ENCODE results near the gene ZNF689. TPM values are rescaled to one million over a fixed set of nuclear protein-coding genes. Genes with fewer than 3 reads are reported as not detected.

The ZNF689 gene
- polyA plus RNA-seq, 4 donors = 5.7 to 8.9 (median 7.0) TPM

Other genes with a start within 250 kb of the ZNF689 start
- 10 to 100 TPM; 30.8 to 46.1 (median 41.9) TPM for gene TBC1D10B, start 239.9 kb downstream of the ZNF689 start, polyA plus RNA-seq
- gene MYL11, start 235.6 kb downstream of the ZNF689 start, polyA plus RNA-seq = 10 to 100 TPM in 1 of 4 donors, 1 to 10 TPM in 1, under 1 TPM in 1, not detected in 1; 0.82 to 26.3 (median 1.9) TPM
- gene SEPTIN1, start 227.8 kb downstream of the ZNF689 start, polyA plus RNA-seq = 10 to 100 TPM in 1 of 4 donors, 1 to 10 TPM in 3; 4.8 to 21.1 (median 6.4) TPM
- 1 to 10 TPM; 1.6 to 7.0 (median 3.9) TPM for gene ZNF48, start 215.0 kb downstream of the ZNF689 start, polyA plus RNA-seq
- 1 to 10 TPM; 2.5 to 5.3 (median 3.6) TPM for gene ZNF771, start 202.8 kb downstream of the ZNF689 start, polyA plus RNA-seq
- 100 to 1,000 TPM in 1 of 4 donors, 10 to 100 TPM in 3; 42.4 to 116 (median 58.9) TPM for gene DCTPP1, start 180.4 kb downstream of the ZNF689 start, polyA plus RNA-seq
- gene SEPHS2, start 164.5 kb downstream of the ZNF689 start, polyA plus RNA-seq = 100 to 1,000 TPM in 3 of 4 donors, 10 to 100 TPM in 1; 76.9 to 349 (median 175) TPM
- gene ITGAL, start 137.6 kb downstream of the ZNF689 start, polyA plus RNA-seq = 1 to 10 TPM; 1.1 to 4.1 (median 2.6) TPM
- gene ZNF768, start 83.8 kb downstream of the ZNF689 start, polyA plus RNA-seq = 10 to 100 TPM; 42.7 to 71.6 (median 52.6) TPM
- 10 to 100 TPM in 1 of 4 donors, 1 to 10 TPM in 3; 7.6 to 10.6 (median 8.8) TPM for gene ZNF747, start 75.5 kb downstream of the ZNF689 start, polyA plus RNA-seq
- gene ZNF764, start 52.0 kb downstream of the ZNF689 start, polyA plus RNA-seq = 10 to 100 TPM in 1 of 4 donors, 1 to 10 TPM in 3; 5.4 to 23.0 (median 6.2) TPM
- 10 to 100 TPM; 14.9 to 46.7 (median 24.4) TPM for gene ZNF688, start 38.7 kb downstream of the ZNF689 start, polyA plus RNA-seq
- 10 to 100 TPM in 1 of 4 donors, 1 to 10 TPM in 3; 1.9 to 20.4 (median 4.1) TPM for gene ZNF785, start 24.7 kb downstream of the ZNF689 start, polyA plus RNA-seq
- 100 to 1,000 TPM in 2 of 4 donors, 10 to 100 TPM in 2; 32.1 to 131 (median 82.5) TPM for gene PRR14, start 40.6 kb upstream of the ZNF689 start, polyA plus RNA-seq
- gene FBRS, start 48.0 kb upstream of the ZNF689 start, polyA plus RNA-seq = 10 to 100 TPM; 36.2 to 94.6 (median 47.6) TPM
- gene SRCAP, start 88.8 kb upstream of the ZNF689 start, polyA plus RNA-seq = 10 to 100 TPM in 2 of 4 donors, 1 to 10 TPM in 2; 1.6 to 36.8 (median 13.7) TPM
- gene PHKG2, start 138.0 kb upstream of the ZNF689 start, polyA plus RNA-seq = 10 to 100 TPM; 31.2 to 46.5 (median 35.7) TPM
- 1 to 10 TPM; 2.4 to 6.5 (median 5.1) TPM for gene CFAP119, start 151.7 kb upstream of the ZNF689 start, polyA plus RNA-seq
- 10 to 100 TPM; 55.9 to 84.9 (median 58.1) TPM for gene RNF40, start 151.9 kb upstream of the ZNF689 start, polyA plus RNA-seq
- gene ZNF629, start 176.8 kb upstream of the ZNF689 start, polyA plus RNA-seq = 10 to 100 TPM in 1 of 4 donors, 1 to 10 TPM in 3; 3.4 to 17.5 (median 5.8) TPM